GM19035 (cell line): ENCODE data around the gene CUEDC2.

Source experiments
- ATAC-seq: cut with Tn5 transposase; IDR thresholded peaks from one replicate; pipeline ENCODE4 v1.9.1; 2021; ENCODE audit not compliant: unreplicated experiment

Gene CUEDC2, protein sequence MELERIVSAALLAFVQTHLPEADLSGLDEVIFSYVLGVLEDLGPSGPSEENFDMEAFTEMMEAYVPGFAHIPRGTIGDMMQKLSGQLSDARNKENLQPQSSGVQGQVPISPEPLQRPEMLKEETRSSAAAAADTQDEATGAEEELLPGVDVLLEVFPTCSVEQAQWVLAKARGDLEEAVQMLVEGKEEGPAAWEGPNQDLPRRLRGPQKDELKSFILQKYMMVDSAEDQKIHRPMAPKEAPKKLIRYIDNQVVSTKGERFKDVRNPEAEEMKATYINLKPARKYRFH

DNA sequence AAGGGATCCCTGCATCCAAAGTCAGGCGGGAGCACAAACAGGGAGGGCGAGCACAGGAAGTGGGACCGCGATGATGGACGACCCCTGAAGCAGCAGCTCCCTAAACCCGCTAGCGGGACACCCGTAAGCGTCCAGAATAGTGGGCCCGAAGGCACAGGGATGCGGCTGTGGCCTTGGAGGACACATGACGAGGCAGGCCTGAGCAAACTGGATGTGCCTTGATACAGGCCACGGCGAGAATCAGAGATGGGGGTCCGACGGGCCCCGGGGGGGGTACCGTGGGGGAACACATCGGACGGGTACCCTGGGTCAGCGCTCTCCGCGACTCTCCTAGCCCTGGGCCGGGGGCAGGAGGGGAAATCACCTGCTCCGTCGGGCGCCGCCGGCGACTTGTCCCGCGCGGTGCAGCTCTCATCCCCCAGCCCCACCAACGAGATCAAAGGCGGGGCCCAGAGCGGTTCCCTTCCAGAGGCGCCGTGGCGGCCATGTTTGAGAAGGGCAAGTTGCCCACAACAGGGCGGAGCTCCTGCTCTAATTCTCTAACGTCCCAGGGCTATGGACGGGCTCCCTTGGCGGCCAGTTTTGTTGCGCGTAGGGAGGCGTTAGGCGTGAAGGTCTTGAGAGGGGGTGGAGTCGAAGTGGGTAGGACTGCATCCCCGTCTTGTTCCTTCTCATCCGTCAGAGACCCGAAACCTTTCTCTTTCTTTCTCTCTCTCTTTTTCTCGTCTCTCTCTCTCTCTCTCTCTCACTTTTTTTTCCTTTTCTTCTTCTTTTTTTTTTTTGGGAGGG lies at the start of gene CUEDC2:
TSS of gene CUEDC2 (minus strand) at position 413 of the 789 bp plus-strand sequence. CDS start 7,386 bp downstream, outside the sequence.
- ATAC-seq = peak; percentile 94

DNA sequence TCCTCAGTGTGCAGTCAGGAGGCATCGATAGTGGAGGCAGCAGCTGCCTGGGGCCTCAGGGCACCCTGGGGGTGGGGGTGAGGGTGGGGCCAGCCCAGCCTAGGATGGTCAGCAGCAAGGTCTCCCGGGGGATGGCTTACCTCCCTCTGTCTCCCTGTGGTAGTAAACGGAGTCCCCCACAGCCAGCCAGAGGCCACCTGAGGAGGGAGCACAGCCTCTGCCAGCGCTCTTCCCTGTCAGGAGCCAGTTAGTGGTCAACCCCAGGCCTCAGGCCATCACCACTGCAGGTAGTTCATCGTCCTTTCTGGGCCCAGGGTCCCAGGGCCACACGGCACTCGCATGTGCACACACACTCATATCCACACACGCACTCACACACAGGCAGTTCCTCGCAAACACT lies 48.0 kb upstream of the CUEDC2 start:
- no peak for ATAC-seq

DNA sequence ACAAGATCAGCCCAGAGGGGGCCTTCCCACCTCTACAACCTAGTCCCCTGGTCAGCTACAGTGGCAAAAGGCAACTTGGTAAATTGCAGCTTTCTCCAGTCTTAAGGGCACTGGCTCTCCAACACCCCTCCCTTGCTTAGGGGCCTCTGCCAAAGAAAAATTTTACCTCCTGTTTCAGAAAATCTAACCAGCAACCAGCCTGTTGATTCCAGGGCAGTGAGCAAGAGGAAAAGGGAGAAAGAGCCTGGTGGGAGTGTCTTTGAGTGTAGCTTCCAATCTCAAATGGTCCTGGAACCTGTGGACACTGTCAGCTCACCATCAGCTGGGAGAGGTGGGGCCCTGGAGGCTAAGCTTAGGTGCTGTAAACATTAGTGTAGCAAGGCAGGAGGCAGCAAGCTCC lies 47.3 kb upstream of the CUEDC2 start:
- ATAC-seq = no peak

DNA sequence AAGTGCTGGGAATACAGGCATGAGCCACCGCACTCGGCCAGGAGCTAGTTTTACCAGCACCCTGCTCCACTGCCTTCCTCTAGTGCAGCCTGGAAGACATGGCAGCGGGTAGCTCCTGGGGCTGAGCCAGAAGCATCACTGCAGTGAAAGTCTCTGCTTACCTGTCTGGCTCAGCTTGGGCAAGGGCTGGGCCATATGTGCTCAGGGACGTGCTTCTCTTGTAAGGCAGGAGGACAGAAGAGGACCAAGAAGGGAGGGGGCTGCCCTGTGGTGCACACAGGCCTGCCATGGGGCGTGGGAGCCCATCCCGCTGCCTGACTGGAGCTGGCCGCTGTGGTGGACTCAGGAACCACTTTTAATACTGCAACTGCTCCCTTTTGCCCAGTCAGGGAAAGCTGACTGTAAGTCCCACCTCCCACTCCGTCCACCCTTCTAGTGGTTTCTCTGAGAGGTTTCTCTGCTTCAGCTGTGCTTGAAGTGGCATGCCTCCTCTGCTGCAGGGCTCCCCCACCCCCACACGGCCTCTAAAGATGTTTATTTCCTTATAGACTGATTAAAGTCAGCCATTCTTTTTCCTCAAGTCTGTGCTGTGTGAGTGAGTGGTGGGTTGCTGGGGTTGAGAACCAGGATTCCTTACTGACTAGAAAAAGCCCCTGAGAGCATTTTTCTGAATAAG lies 44.2 kb upstream of the CUEDC2 start:
- no peak for ATAC-seq

DNA sequence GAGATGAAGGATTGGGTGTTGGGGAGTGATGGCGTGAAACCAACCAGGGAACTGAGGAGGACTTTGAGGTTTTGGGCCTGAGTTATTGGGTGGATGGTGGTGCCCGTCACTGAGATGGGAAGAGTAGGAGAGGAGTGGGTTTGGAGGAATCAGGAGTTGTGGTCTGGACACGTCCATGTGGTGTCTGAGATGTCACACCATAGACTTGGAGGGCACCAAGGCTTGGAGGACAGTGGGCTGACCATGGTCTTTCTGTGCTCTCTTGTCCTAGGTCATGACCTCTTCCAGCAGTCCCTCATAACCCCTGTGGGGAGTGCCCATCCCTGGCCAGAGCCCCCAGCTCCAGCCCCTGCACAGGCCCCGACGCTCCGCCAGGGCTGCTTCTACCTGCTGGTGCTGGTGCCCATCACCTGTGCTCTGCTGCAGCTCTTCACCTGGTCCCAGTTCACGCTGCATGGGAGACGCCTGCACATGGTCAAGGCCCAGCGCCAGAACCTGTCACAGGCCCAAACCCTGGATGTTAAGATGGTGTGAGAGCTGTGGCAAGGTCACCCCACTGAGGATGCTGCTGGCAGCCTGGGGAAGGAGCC lies 43.2 kb upstream of the CUEDC2 start:
- no peak for ATAC-seq

DNA sequence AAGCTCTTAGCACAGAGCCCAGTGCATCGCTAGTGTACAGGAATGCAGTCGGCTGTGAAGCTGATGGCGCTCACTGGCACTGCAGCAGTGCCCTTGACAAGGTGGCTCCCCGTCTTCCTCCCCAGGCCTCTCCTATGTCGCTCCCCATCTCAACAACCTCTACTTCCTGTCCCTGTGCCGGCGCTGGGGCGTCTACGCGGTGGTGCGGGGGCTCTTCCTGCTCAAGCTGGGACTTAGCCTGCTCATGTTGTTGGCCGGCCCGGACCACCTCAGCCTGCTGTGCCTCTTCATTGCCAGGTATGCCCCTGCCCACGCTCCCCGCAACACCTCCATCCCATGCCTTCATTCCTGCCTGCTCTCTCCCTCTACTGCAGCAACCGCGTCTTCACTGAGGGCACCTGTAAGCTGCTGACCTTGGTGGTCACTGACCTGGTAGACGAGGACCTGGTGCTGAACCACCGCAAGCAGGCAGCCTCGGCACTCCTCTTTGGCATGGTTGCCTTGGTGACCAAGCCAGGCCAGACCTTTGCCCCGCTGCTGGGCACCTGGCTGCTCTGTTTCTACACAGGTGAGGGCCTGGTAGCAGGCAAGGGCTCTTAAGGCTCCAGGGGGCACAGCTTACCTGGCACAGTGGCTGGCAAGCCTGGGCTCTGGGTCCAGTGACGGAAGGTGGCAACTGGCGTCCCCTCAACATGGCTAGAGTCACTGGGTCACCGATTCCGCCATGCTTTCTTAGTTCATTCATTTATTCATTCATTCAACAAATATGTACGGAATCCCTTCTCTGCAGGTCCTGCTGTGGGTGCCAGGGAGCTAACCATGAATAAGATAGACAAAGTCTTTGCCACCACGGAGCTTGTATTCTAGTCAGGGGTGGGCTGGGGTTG lies 41.3 kb upstream of the CUEDC2 start:
- ATAC-seq = no peak

DNA sequence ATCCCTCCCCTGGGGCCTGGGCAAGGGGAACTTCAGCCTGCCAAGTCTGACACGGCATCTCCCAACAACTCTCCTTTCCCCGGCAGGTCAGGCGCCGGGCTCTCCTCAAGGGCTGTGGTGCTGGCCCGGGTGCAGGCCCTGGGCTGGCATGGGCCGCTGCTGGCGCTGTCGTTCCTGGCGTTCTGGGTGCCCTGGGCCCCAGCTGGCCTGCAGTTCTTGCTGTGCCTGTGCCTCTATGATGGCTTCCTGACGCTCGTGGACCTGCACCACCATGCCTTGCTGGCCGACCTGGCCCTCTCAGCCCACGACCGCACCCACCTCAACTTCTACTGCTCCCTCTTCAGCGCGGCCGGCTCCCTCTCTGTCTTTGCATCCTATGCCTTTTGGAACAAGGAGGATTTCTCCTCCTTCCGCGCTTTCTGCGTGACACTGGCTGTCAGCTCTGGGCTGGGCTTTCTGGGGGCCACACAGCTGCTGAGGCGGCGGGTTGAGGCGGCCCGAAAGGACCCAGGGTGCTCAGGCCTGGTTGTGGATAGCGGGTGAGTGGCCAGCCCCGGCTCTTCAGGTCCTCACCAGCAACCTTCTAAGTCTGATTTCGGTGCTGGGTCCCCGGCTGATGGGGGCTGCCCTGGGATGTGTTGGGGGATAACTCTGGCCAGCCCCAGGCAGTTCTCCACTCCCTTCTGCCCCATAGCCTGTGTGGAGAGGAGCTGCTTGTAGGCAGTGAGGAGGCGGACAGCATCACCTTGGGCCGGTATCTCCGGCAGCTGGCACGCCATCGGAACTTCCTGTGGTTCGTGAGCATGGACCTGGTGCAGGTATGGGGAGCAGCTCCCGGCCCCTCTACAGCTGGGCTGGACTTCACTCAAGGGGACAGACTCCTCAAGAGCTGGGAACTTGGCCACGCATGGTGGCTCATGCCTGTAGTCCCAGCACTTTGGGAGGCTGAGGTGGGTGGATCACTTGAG lies 38.5 kb upstream of the CUEDC2 start:
- no peak for ATAC-seq

DNA sequence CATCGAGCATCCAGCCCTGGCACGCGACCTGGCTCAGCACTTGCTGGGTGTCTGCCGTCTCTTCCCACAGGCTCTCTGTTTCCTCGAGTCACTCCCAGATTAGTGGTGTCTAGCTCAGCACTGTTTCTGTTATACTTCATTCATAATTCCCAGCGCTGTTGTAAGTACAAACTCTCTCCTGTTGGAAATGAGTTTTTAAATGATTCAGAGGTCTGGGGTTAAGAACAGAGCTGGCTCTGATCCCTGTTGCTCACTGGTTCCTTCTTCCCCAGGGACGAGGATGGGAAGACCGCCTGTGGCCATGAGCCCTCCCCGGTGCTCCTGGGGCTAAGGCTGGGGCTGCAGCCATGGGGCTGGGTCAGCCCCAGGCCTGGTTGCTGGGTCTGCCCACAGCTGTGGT lies 36.3 kb upstream of the CUEDC2 start:
- ATAC-seq = no peak

DNA sequence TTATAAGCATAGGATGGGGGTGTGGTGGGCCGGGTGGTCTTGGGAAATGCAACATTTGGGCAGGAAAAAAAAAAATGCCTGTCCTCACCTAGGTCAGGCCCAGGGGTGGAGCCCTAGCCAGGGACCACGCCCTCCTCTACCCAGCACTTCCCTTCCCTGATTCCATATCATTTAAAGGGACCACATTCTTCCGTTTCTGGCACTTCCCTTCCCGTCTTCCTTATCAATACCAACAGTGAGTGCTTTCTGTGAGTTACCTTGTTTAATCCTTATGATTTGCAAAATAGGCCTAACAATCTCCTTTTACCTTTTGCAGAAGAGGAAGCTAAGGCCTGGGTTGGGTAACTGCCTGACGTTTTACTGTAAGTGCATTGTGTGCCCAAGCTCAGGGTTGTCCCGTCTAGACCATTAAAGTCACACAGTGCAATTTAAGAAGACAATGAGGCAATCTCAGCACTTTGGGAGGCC lies 35.6 kb upstream of the CUEDC2 start:
- ATAC-seq = no peak

DNA sequence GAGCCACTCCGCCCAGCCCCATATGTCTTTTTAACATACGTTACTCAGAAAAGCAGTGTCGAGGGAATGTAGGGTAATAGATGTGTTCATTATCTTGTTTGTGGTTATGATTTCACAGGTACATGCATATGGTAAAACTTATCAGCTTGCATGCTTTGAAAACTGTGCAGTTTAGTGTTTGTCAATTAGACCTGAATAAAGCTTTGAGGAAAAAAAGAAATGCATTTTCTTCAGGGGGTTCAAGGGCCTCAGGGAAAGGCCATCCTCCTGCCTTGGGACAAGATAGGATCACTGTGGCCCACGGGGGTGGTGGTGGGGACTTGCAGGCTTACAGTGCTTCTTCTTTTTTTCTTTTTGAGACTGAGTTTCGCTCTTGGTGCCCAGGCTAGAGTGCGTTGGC lies 34.9 kb upstream of the CUEDC2 start:
- ATAC-seq = no peak

DNA sequence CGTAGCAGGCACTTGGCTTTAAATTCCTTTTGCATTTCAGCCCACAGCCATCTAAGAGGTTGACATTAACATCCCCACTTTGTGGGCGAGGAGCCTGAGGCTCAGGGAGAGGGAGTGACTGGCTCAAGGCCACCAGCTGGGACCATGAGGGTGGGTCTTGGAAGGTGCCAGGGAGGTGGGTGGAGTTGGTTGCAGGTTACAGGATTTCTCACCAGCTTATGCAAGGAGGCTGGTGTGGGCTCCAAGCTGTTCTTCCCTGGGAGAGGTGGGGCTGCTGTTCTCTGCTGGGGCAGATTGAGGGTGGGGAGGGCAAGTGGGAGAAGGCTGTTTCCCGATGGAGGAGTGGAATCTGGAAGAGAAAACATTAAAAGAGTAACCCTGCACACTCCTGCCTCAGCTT lies 33.1 kb upstream of the CUEDC2 start:
- no peak for ATAC-seq

DNA sequence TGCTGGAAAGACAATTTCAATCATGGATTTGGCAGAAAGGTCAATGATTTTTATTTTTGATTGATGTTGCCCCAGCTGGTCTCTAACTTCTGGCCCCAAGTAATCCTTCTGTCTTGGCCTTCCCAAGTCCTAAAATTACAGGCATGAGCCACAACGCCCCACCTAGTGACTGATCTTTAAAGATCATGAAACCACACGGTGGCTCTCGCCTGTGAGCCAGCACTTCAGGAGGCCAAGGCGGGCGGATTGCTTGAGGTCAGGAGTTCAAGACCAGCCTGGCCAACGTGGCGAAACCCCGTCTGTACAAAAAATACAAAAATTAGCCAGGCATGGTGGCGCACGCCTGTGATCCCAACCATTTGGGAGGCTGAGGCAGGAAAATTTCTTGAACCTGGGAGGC lies 31.6 kb upstream of the CUEDC2 start:
- ATAC-seq = no peak

DNA sequence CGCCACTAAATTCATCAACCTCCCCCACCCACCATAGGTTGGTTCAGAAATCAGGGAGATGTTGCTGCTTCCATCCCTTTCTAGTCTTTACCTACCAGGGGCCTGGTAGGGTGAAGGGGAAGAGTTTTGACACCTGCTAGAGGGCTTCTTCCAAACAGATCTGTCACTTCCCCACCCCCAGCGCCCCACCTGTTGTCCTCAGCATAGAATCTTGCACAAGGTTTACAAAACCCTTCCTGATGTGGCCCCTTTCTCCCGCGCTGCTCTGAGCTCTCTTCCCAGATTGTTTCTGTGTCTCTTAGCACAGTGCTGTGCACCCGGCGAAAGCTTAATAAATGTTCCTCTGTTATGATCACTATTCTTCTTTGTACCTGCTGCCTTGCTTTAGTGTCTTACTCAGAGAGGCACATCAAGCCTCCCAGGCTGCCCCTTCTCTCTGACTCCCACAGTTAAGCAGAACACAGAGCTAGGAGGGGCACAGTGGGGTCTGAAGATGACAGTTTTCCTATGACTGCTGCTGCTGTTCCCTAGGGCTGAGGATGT lies 30.2 kb upstream of the CUEDC2 start:
- ATAC-seq = no peak

DNA sequence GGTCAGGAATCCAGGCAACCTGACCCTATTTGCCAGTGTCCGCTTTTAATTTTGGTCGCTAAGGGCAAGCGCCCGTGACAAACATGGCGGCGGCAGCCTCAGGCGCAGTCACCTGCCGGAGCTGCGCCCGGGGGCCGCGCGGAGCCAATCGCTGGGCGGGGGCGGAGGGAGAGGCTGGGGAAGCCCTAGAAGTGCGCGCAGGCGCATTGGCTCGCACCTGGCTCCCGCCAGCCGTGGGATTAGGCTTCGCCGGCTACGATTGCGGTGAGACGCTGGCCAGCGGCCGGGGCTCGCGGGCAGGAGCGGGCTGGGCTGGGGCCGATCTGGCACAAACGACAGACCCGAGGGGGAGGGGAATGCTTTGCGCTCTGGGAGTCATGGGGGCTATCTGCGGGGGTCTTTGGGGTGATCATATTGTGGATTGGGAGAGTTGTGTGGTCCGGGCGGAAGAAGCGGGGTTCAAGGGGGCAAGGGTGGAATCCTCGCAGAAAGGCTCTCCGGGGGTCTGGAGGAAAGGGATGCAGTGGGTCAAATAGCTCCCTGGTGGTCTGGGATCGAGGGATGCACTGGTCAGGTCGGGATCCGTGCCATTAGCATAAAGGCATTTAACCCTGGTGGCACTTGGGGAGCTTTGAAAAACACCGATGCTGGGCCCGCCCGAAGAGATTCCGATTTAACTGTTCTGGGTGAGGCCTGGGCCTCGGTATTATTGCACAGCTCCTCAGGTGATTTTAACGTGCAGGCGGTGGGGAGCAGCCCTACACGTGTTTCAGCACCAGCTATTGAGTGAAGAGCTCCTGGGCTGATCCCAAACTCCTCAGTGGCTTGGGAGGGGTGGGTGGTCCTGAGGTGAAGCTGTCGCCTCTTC lies 29.0 kb upstream of the CUEDC2 start:
- peak; percentile 88 for ATAC-seq

DNA sequence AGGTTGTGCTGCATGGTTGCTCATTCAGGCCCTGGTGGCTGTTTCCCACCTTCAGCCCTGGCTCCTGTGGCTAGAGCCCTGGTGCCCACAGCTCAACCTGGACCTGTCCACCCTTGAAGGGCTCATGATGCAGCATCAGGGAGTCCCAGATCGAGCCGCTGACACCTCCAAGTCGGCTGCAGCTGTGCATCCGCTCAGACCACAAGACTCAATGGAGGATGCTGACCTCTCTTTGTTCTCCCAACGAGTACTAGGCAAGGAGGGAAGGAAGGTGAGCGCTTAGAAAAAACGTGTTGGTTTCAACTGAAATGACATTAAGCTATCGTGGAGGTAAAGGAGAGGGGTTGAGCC lies 28.4 kb upstream of the CUEDC2 start:
- ATAC-seq = peak; percentile 26

DNA sequence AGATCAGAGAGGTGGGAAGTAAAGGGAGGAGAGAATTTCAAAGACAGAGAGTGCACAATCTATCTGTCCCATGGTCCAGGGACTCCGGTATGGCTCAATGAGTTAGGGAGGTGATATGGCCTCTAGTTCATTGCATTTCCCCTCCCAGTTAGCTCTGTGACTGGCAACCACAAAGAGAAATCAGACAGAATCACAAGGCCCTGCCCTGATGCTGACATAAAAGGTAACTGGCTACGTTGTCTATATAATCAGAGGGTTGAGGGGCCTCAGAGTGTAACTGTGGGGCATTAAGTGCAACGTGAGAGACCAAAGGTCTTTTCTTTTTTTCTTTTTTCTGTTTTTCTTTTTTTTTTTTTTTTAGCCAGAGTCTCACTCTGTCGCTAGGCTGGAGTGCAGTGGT lies 26.3 kb upstream of the CUEDC2 start:
- ATAC-seq = no peak

DNA sequence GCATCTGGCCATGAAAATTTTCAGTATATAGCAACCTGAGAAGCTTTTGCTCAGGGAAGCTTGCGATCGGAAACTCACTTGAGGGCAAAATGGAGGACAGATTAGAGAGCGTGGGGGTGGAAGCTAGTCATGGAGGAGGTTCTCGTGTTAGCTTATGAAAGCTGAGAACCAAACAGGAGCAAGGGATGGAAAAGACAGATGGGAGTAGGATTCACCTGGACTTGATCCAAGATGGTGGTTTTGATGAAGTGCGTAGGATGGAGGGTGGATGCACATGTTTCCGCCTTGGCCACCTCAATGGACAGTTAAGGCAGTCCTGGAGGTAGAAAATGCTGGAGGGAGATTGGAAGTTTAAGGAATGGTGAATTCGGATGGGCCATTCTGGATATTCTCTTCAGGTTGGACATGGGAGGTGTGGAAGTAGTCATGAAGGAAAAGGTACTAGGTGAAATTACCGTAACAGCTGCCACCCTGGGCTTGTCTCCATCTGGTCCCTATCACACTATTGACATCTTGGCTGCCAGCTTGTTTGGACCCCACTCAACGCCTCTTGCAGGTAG lies 25.3 kb upstream of the CUEDC2 start:
- no peak for ATAC-seq

DNA sequence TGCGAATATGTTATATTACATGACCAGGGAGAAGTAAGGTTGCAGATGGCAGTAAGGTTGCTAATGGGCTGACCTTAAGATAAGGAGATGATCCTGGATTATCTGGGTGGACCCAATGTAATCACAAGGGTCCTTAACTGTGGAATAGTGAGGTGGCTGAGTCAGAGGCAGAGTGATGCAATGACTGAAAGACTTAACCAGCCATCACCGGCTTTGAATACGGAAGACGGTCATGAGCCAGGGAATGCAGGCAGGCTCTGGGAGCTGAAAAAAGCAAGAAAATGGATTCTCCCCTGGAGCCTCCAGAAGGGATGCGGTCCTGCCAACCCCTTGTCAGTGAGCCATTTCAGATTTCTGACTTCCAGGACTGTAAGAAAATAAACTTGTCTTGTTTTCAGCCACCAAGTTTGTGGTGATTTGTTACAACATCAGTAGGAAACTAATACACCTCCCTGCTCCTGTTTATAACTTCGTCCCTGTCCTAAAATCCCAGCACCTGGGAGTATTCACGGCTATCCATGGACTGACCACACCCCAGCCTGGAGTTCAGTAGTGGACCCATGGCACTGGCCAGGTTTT lies 23.6 kb upstream of the CUEDC2 start:
- ATAC-seq = no peak
